Mesothelial cell of epicardium (in vitro differentiated cells): ENCODE measurements around the gene PUM1. TPM values are rescaled to one million over a fixed set of nuclear protein-coding genes. Genes with fewer than 3 reads are reported as not detected.

Experiments used
- total RNA-seq: library from RNA; stranded (reverse); gene quantifications from 3 replicates; pipeline ENCODE4 v1.2.1, GENCODE V29; 2021

PUM1 gene
- total RNA-seq, 1 donor from 2014 or later, result 250 TPM

Other genes starting within 250 kb of the PUM1 start
- 43.2 to 46.7 TPM (median 43.3 TPM) in 3 replicates for gene SDC3, start 157.0 kb downstream of the PUM1 start, total RNA-seq
- 9.4 to 10.2 TPM (median 9.4 TPM) in 3 replicates for gene NKAIN1, start 174.2 kb upstream of the PUM1 start, total RNA-seq
- gene SNRNP40, start 231.1 kb upstream of the PUM1 start, total RNA-seq, result 63.2 to 70.7 TPM (median 64.3 TPM) in 3 replicates
- gene ZCCHC17, start 231.3 kb upstream of the PUM1 start, total RNA-seq, result 25.3 to 27.1 TPM (median 26.6 TPM) in 3 replicates